ENCODE data around the gene STK10. TPM values are rescaled to one million over a fixed set of nuclear protein-coding genes. Genes with fewer than 3 reads are reported as not detected.

The STK10 gene
- total RNA-seq (2014; rRNA removed) (25.7 and 30.1 TPM in 2 replicates), Bru-seq, nascent RNA (percentile 72 among the genes with signal in this experiment), BruChase-seq, experiment 1, labeled RNA remaining after a 6-hour chase (percentile 71 among the genes with signal in this experiment), BruChase-seq, experiment 2, labeled RNA remaining after a 2-hour chase (percentile 68 among the genes with signal in this experiment)
- long read RNA-seq, full-length matches to known transcripts = 17 of 43 reads
- long read RNA-seq, partial matches to known transcripts = 13 of 43 reads
- long read RNA-seq, other reads (novel, unspliced or antisense) = 13 of 43 reads

DNA sequence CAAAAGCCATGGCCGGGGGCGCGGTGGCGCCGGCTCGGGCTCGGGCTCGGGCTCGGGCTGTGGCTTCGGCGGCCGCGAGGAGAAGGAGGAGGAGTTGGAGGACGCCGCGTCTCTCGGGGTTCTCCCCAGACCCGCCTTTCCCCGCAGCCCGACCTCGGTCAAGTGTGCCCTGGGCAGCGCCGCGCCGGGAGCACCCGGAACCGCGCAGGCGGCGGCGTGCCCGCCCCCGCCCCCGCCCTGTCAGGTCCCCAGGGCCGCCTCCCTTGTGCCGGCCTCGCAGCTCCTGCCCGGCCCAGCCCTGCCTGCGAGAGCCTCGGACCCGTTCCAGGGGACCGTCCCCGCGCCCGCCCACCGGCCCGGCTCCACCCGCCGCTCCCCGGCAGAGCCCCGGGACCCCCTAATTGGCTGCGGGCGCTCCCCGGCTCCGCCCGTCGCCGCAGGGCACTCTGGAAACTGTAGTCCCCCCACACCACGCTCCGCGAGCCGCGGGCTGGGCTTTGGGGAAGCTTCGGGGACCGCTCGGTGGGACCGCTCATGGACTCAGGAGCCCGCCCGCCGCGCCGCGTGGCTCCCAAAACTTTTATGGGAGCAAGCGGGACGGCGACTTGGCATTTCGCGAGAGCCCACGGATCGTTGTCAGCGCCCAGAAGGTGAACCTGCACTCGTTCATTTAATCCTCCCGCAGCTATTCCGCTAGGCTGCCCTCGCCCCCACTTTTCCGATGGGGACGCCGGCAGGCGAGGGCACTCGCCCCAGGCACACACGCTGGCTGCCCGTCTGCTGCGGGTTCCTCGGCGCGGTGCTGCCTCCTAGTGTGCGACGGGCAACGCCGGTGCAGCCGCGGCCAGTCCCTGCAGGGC lies at the start of gene STK10:
TSS of gene STK10 (minus strand) at position 192 of the 860 bp plus-strand sequence. CDS start at position 10, 182 bp downstream.
- peak; percentile 89 for DNase-seq
- BruUV-seq (replicated peaks) = no TSS peak
- H3K27ac ChIP-seq (ENCODE audit: low read length) = peak within 1 kb of the TSS; percentile 82
- TF ChIP-seq EZH2phosphoT487 (IDR thresholded peaks at IDR 0.05; ENCODE audit: borderline replicate concordance, low read length) = no peak
- TF ChIP-seq EZH2 (IDR thresholded peaks at IDR 0.05; ENCODE audit: low read length, unreplicated experiment) = no peak
- TF ChIP-seq CTCF (conservative IDR thresholded peaks at IDR 0.05; ENCODE audit: low read depth, low read length) = peak; percentile 86
- ATAC-seq = peak; percentile 72
- peak within 1 kb of the TSS; percentile 99 for H2AFZ ChIP-seq (ENCODE audit: low read length)
- intact Hi-C loops (cut with micrococcal nuclease) = loop anchor here (1.0 to 10.0 kb wide), 5 partner anchors 81 to 273 kb away; partner anchors contain the start of genes FBXW11 and UBTD2
- POLR2A ChIA-PET (ENCODE audit: unreplicated experiment) = interaction anchor here (0.6 kb wide), 4 partner anchors 84 to 354 kb away, joined by 3 to 12 read pairs (median 7); no protein-coding TSS in a partner anchor
- peak within 1 kb of the TSS; percentile 98 for H3K4me3 ChIP-seq (ENCODE audit: low read length)
- H3K9me2 ChIP-seq (replicated peaks; ENCODE audit: low read length) = no peaks in the 10 kb centered on the region
- no peaks in the 10 kb centered on the region for H3K27me3 ChIP-seq (ENCODE audit: low read length)
- H4K20me1 ChIP-seq (ENCODE audit: low read length) = no peaks in the 10 kb centered on the region
- peak within 1 kb of the TSS; percentile 87 for H3K4me2 ChIP-seq (ENCODE audit: low read length)
- no peaks in the 10 kb centered on the region for H3F3A ChIP-seq (ENCODE audit: low read length, unreplicated experiment)
- peaks cover 44% of the 10 kb centered on the region for H3K79me2 ChIP-seq (ENCODE audit: low read length)
- peaks cover 20% of the 10 kb centered on the region for H3K4me1 ChIP-seq (ENCODE audit: insufficient read depth, low read length)
- peak within 1 kb of the TSS; percentile 84 for H3K9ac ChIP-seq (ENCODE audit: low read length)
- H3K36me3 ChIP-seq (ENCODE audit: low read depth, low read length) = no peaks in the 10 kb centered on the region
- CTCF ChIA-PET = interaction anchor here (0.6 to 2.4 kb wide), 8 partner anchors 11 to 105 kb away, joined by 3 to 12 read pairs (median 4); no protein-coding TSS in a partner anchor
- H3K9me3 ChIP-seq (ENCODE audit: low read length) = no peaks in the 10 kb centered on the region

DNA sequence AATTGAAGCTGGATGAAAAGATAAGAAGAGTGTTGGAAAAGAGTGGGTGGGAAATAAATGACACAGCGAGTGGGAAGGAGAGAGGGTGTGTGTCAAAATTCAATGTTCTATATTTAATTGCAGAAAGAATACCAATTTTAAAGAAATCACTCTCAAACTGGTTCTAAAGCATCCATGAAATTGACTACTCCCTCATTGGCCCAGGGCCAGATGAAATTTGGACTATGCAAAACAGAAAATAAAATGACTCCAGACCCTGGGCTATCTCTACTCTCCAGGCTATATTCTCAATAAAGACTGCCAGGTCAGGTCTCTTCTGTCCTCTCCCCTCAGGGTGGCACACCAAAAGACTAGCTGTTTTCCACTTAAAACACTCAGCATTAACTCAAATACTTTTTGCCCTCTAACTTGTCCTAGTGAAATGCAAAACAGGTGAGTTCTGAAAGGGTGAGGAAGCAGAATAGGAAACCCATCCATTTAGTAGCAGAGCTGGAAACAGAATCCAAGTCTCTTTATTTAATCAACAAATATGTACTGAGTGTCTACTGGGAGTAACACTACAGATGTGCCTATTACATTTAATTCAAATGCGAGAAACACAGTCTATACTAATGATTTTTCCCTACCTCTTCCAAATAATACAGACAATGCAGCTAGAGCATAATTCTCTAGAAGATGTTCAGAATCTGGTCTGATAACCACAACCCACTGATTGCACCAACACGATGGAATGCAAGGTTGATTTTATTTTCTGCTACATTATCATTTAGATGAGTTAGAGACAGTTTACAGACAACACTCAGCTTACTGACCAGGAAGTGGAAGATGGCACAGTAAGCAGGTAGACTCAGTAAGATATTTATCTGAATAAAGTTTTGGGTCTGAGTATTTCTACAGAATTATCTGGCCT lies 48.1 kb upstream of the STK10 start:
- POLR2A ChIA-PET (ENCODE audit: unreplicated experiment) = no interaction called here
- no peak for ATAC-seq
- Histone ChIP-seq H3K4me3 (ENCODE audit: low read length) (no peak overlapping the region), H3K27ac (ENCODE audit: low read length) (no peak overlapping the region), H3F3A (ENCODE audit: low read length, unreplicated experiment) (no peaks in the 10 kb centered on the region), H3K9me3 (ENCODE audit: low read length) (no peaks in the 10 kb centered on the region), H2AFZ (ENCODE audit: low read length) (no peak overlapping the region), H3K27me3 (ENCODE audit: low read length) (no peaks in the 10 kb centered on the region), H3K9me2 (replicated peaks; ENCODE audit: low read length) (no peaks in the 10 kb centered on the region), H3K4me1 (ENCODE audit: insufficient read depth, low read length) (no peaks in the 10 kb centered on the region), H3K79me2 (ENCODE audit: low read length) (peaks cover 38% of the 10 kb centered on the region), H3K9ac (ENCODE audit: low read length) (no peak overlapping the region), H3K36me3 (ENCODE audit: low read depth, low read length) (peaks cover 11% of the 10 kb centered on the region), H4K20me1 (ENCODE audit: low read length) (peaks cover 15% of the 10 kb centered on the region; the same call in 1 of the 2 replicates), H3K4me2 (ENCODE audit: low read length) (no peak overlapping the region)
- CTCF ChIA-PET = interaction anchor here (0.5 kb wide), 2 partner anchors 177 to 226 kb away, joined by 5 to 11 read pairs; no protein-coding TSS in a partner anchor
- no TSS peak for BruUV-seq (replicated peaks)
- no peak for TF ChIP-seq CTCF (conservative IDR thresholded peaks at IDR 0.05; ENCODE audit: low read depth, low read length)
- TF ChIP-seq EZH2phosphoT487 (IDR thresholded peaks at IDR 0.05; ENCODE audit: borderline replicate concordance, low read length) = no peak
- TF ChIP-seq EZH2 (IDR thresholded peaks at IDR 0.05; ENCODE audit: low read length, unreplicated experiment) = no peak
- intact Hi-C loops (cut with micrococcal nuclease) = loop anchor here (5.0 kb wide), 1 partner anchor 46 kb away; the partner anchor contains the start of gene UBTD2
- no peak for DNase-seq

Measured in PC-3 (cell line).